ENCODE results near the gene ODAD2. TPM values are rescaled to one million over a fixed set of nuclear protein-coding genes. Genes with fewer than 3 reads are reported as not detected.

Gene ODAD2
- total and polyA plus RNA-seq, 2 of the 8 experiments (the other 6 are each of a cell fraction or from before 2014, with no cell fraction given) = 0.95 to 4.3 TPM

DNA sequence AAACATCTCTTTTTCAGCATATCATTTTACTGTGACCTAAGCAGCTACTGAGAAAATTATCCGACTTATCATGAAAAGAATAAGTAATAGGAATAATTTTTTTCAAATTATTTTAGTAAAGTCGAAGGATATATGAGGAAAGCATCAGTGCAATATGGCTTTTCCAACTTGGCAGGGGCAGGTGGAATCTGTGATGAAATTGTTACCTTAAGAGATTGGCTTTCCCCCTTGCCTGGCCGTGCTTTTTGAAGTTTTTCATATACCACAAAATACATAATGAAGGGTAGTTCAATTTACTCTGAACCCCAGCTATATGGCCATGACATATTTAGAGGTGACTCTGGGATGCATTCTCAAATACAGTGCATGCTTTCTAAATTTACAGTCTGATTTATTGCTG, 166.1 kb downstream of the ODAD2 start:
- no peak for FAIRE-seq
- Histone ChIP-seq H3K18ac (ENCODE audit: extremely low read depth, low read length) (no peak overlapping the region), H3K79me1 (ENCODE audit: low read depth, low read length) (no peaks in the 10 kb centered on the region), H3K56ac (replicated peaks; ENCODE audit: insufficient read length, low read depth, low read length) (no peak overlapping the region), H3K4me3 (ENCODE audit: extremely low read depth in 1 of 4, insufficient read depth in 2 of 4, low read depth in 3 of 4, low read length in 4 of 4) (no peak overlapping the region), H2BK20ac (ENCODE audit: low read length) (no peak overlapping the region), H3K79me2 (ENCODE audit: control insufficient read depth in 1 of 2, insufficient read depth in 2 of 2, low read length in 2 of 2) (no peaks in the 10 kb centered on the region), H4K20me1 (replicated peaks in 1 of 2; ENCODE audit: control insufficient read depth in 1 of 2, insufficient read depth in 2 of 2, low read length in 2 of 2) (no peaks in the 10 kb centered on the region), H2BK15ac (ENCODE audit: low read length) (no peak overlapping the region), H4K8ac (ENCODE audit: extremely low read depth, insufficient read depth, low read length) (no peak overlapping the region), H4K5ac (ENCODE audit: insufficient read length, low read depth, low read length) (no peak overlapping the region), H2AFZ (ENCODE audit: low read length) (no peak overlapping the region), H3K36me3 (ENCODE audit: control insufficient read depth in 2 of 4, insufficient read depth in 4 of 4, low read length in 3 of 4) (no peaks in the 10 kb centered on the region), H2AK5ac (ENCODE audit: low read depth, low read length) (no peak overlapping the region), H3K23me2 (ENCODE audit: low read depth, low read length) (no peaks in the 10 kb centered on the region; the same call in 1 of the 2 replicates), H3K27me3 (replicated peaks in 1 of 4; ENCODE audit: control insufficient read depth in 3 of 4, extremely low read depth in 1 of 4, insufficient read depth in 3 of 4, low read length in 3 of 4) (no peaks in the 10 kb centered on the region), H3K4ac (replicated peaks; ENCODE audit: insufficient read length, low read depth, low read length) (no peak overlapping the region), H3K27ac (ENCODE audit: low read depth, low read length) (no peak overlapping the region), H3K14ac (ENCODE audit: insufficient read length) (no peak overlapping the region), H3K23ac (ENCODE audit: insufficient read length) (no peak overlapping the region), H3K9me3 (ENCODE audit: insufficient read depth in 2 of 2, low read depth in 1 of 2, low read length in 1 of 2) (no peaks in the 10 kb centered on the region), H2BK12ac (ENCODE audit: low read depth, low read length) (no peak overlapping the region), H3K4me2 (ENCODE audit: insufficient read depth in 1 of 2, low read depth in 2 of 2, low read length in 2 of 2) (no peak overlapping the region), H3K4me1 (replicated peaks in 1 of 4; ENCODE audit: control insufficient read depth in 3 of 4, insufficient read depth in 4 of 4, low read length in 3 of 4) (no peaks in the 10 kb centered on the region), H2BK120ac (replicated peaks; ENCODE audit: low read depth, low read length) (no peak overlapping the region), H4K91ac (replicated peaks; ENCODE audit: insufficient read length, low read length) (no peak overlapping the region), H3K9ac (replicated peaks in 1 of 4; ENCODE audit: extremely low read depth in 1 of 4, low read depth in 3 of 4, low read length in 3 of 4) (no peak overlapping the region), H2BK5ac (ENCODE audit: low read depth, low read length) (no peak overlapping the region)
- CTCF ChIA-PET (ENCODE audit: partially characterized antibody) = no interaction called here
- TF ChIP-seq SAP30 (IDR thresholded peaks at IDR 0.05; ENCODE audit: insufficient read depth, insufficient replicate concordance, low read length) = no peak
- no peak for TF ChIP-seq CHD1 (IDR thresholded peaks at IDR 0.05; ENCODE audit: low read depth, low read length)
- no peak for TF ChIP-seq CBX8 (IDR thresholded peaks at IDR 0.05; ENCODE audit: borderline replicate concordance, low read depth, low read length)
- TF ChIP-seq JUND (IDR thresholded peaks at IDR 0.05; ENCODE audit: low read length) = no peak
- TF ChIP-seq MAFK (IDR thresholded peaks at IDR 0.05; ENCODE audit: low read depth, low read length) = no peak
- no peak for TF ChIP-seq TAF1 (IDR thresholded peaks at IDR 0.05; ENCODE audit: low read depth, low read length)
- no peak for TF ChIP-seq TAF7 (optimal IDR thresholded peaks at IDR 0.05; ENCODE audit: borderline replicate concordance, low read depth, low read length)
- TF ChIP-seq BRCA1 (IDR thresholded peaks at IDR 0.05; ENCODE audit: low read depth, low read length) = no peak
- TF ChIP-seq BACH1 (IDR thresholded peaks at IDR 0.05; ENCODE audit: low read length) = no peak
- TF ChIP-seq SIX5 (IDR thresholded peaks at IDR 0.05; ENCODE audit: low read depth, low read length) = no peak
- no peak for TF ChIP-seq GTF2F1 (IDR thresholded peaks at IDR 0.05; ENCODE audit: borderline replicate concordance, low read depth, low read length)
- no peak for TF ChIP-seq SRF (IDR thresholded peaks at IDR 0.05; ENCODE audit: low read depth, low read length)
- TF ChIP-seq SUZ12 (IDR thresholded peaks at IDR 0.05; ENCODE audit: low read length) = no peak
- no peak for TF ChIP-seq POLR2A (IDR thresholded peaks at IDR 0.05; ENCODE audit: control extremely low read depth in 1 of 2, low read depth in 2 of 2, low read length in 2 of 2)
- no peak for TF ChIP-seq CREB1 (IDR thresholded peaks at IDR 0.05)
- no peak for TF ChIP-seq KDM5A (IDR thresholded peaks at IDR 0.05; ENCODE audit: low read length)
- TF ChIP-seq POU5F1 (IDR thresholded peaks at IDR 0.05; ENCODE audit: low read depth, low read length) = no peak
- DNase-seq (ENCODE audit: low read depth in 1 of 2, low spot score in 2 of 2) = no peak
- 56% methylated on average over 3 of the region's 3 CpGs; no CpG with 5 or more reads in 1 of the 2 experiments for WGBS, 2 experiments (ENCODE audit: extremely low coverage in 1 of 2, insufficient coverage in 1 of 2, insufficient read length in 1 of 2, insufficient replicate concordance in 2 of 2, low coverage in 1 of 2, low lambda C conversion rate in 2 of 2, missing lambda C conversion rate in 1 of 2)
- POLR2A ChIA-PET (ENCODE audit: partially characterized antibody) = no interaction called here

Measured in H1 (cell line).